HCT116 (cell line): ENCODE measurements around the gene NOXA1. TPM values are rescaled to one million over a fixed set of nuclear protein-coding genes. Genes with fewer than 3 reads are reported as not detected.

Experiments
- ATAC-seq: fragments of 200-7000 bp; cut with Tn5 transposase; 2 replicates; pipeline ENCODE4 v1.9.1; 2020; ENCODE audit warnings: mild to moderate bottlenecking, moderate library complexity
- BruUV-seq: library from RNA; stranded (reverse); fragments of 400-500 nt; replicated peaks from 2 replicates; lab custom pipeline; 2021; lab: Mats Ljungman, UMichigan
- CTCF ChIA-PET: fragments of 300-600 bp; sonication (Branson Sonifier 250); formaldehyde crosslinking; loops from one replicate; lab custom pipeline; 2021; ENCODE audit warnings: antibody characterized with exemption; lab: Charles Lee
- POLR2A ChIA-PET: fragments of 300-600, 350-600 bp; sonication (Branson Sonifier 250); formaldehyde crosslinking; loops from one replicate; lab custom pipeline; 2021; ENCODE audit warnings: antibody characterized with exemption; lab: Charles Lee
- RAD21 ChIA-PET, 2 experiments: fragments of 300-600 bp; sonication (Branson Sonifier 250); formaldehyde crosslinking; loops; one replicate each; lab custom pipeline; 2023; ENCODE audit warnings: low total read pairs in 2 of 2; ENCODE audit not compliant: uncharacterized antibody in 2 of 2, unreplicated experiment in 2 of 2, low non-redundant PET in 1 of 2; lab: Charles Lee
- DNase-seq: peaks from one replicate; pipeline ENCODE4 v3.0.0-alpha.2; 2010; ENCODE audit warnings: low read depth, low spot score
- H2AFZ ChIP-seq: fragments of 200-600 bp; shearing (Covaris generic), sonication (generic); 2 replicates; pipeline ENCODE4 v1.6.1; 2017; ENCODE audit warnings: low read depth, mixed run types, mixed read lengths, antibody characterized with exemption, low read length; ENCODE audit not compliant: poor library complexity, severe bottlenecking
- H3K27ac ChIP-seq: 2 replicates; pipeline ENCODE4 v1.5.1; 2012; ENCODE audit warnings: low read depth, low read length
- H3K27me3 ChIP-seq: fragments of 200-600 bp; sonication (generic); 2 replicates; pipeline ENCODE4 v1.6.1; 2016; ENCODE audit warnings: mixed run types, low read length, mixed read lengths; ENCODE audit not compliant: insufficient read depth
- H3K36me3 ChIP-seq, 2 experiments: fragments of 200-500 bp in 1 of 2; fragments of 200-600 bp in 1 of 2; sonication (Bioruptor generic) in 1 of 2; sonication (generic) in 1 of 2; 2 replicates each; pipeline versions ENCODE4 v1.5.1 to v1.6.1; 2014 to 2016; ENCODE audit warnings: low read length in 2 of 2, inconsistent platforms in 1 of 2, mixed read lengths in 1 of 2, mixed run types in 1 of 2; ENCODE audit not compliant: insufficient read depth in 2 of 2, control insufficient read depth in 1 of 2
- H3K4me1 ChIP-seq, 2 experiments: fragments of 200-600 bp in 1 of 2; sonication (generic) in 1 of 2; 2 replicates each; pipeline versions ENCODE4 v1.5.1 to v1.6.1; 2012 to 2017; ENCODE audit warnings: low read length in 2 of 2, inconsistent platforms in 1 of 2, mild to moderate bottlenecking in 1 of 2, mixed read lengths in 1 of 2, mixed run types in 1 of 2, moderate library complexity in 1 of 2; ENCODE audit not compliant: insufficient read depth in 2 of 2, control insufficient read depth in 1 of 2
- H3K4me2 ChIP-seq: fragments of 200-600 bp; sonication (generic); 2 replicates; pipeline ENCODE4 v1.6.1; 2017; ENCODE audit warnings: mixed run types, low read length, mixed read lengths
- H3K4me3 ChIP-seq, 2 experiments: fragments of 200-600 bp in 1 of 2; sonication (generic) in 1 of 2; replicated peaks in 1 of 2; 2 replicates each; pipeline ENCODE4 v1.5.1; 2011 to 2016; ENCODE audit warnings: low read length in 2 of 2, control low read depth in 1 of 2, low read depth in 1 of 2, mild to moderate bottlenecking in 1 of 2, mixed read lengths in 1 of 2, mixed run types in 1 of 2
- H3K79me2 ChIP-seq: fragments of 200-600 bp; sonication (generic); 2 replicates; pipeline ENCODE4 v1.6.1; 2017; ENCODE audit warnings: mild to moderate bottlenecking, mixed run types, low read length, moderate library complexity, mixed read lengths; ENCODE audit not compliant: insufficient read depth
- H3K9ac ChIP-seq: fragments of 200-600 bp; sonication (generic); 2 replicates; pipeline ENCODE4 v1.6.1; 2016; ENCODE audit warnings: low read length, mixed read lengths
- H3K9me2 ChIP-seq: fragments of 200-600 bp; sonication (generic), shearing (Covaris generic); 2 replicates; pipeline ENCODE4 v1.6.1; 2017; ENCODE audit warnings: mixed run types, mild to moderate bottlenecking, moderate library complexity; ENCODE audit not compliant: insufficient read depth
- H3K9me3 ChIP-seq, 2 experiments: fragments of 200-500 bp in 1 of 2; fragments of 200-600 bp in 1 of 2; sonication (Bioruptor generic) in 1 of 2; sonication (generic) in 1 of 2; 2 replicates each; pipeline ENCODE4 v1.6.1; 2014 to 2017; ENCODE audit warnings: low read length in 2 of 2, mixed read lengths in 2 of 2, inconsistent platforms in 1 of 2, low read depth in 1 of 2, mild to moderate bottlenecking in 1 of 2, mixed run types in 1 of 2, moderate library complexity in 1 of 2; ENCODE audit not compliant: control insufficient read depth in 1 of 2, insufficient read depth in 1 of 2
- H4K20me1 ChIP-seq: fragments of 200-600 bp; sonication (generic), shearing (Covaris generic); 2 replicates; pipeline ENCODE4 v1.6.1; 2017; ENCODE audit warnings: mixed run types, mild to moderate bottlenecking, moderate library complexity; ENCODE audit not compliant: insufficient read depth
- CTCF ChIP-seq, 3 experiments: fragments of 200-600 bp in 1 of 3; sonication (generic) in 1 of 3; IDR thresholded peaks in 2 of 3; conservative IDR thresholded peaks in 1 of 3; 2 replicates each; pipeline ENCODE4 v1.5.1; 2012 to 2017; ENCODE audit warnings: low read depth in 2 of 3, low read length in 2 of 3, antibody characterized with exemption in 1 of 3, borderline replicate concordance in 1 of 3, control low read depth in 1 of 3, mild to moderate bottlenecking in 1 of 3, mixed read lengths in 1 of 3, mixed run types in 1 of 3, moderate library complexity in 1 of 3; ENCODE audit not compliant: insufficient read depth in 1 of 3
- EZH2phosphoT487 ChIP-seq: fragments of 200-600 bp; IDR thresholded peaks from 2 replicates; pipeline ENCODE4 v1.6.1; 2018; ENCODE audit warnings: antibody characterized with exemption, borderline replicate concordance
- FOSL1 ChIP-seq: IDR thresholded peaks from 2 replicates; pipeline ENCODE4 v1.6.1; 2012; ENCODE audit warnings: low read depth
- POLR2A ChIP-seq: IDR thresholded peaks from 2 replicates; pipeline ENCODE4 v1.7.0; 2011; ENCODE audit warnings: borderline replicate concordance; ENCODE audit not compliant: insufficient read depth, insufficient read length; ENCODE audit errors: extremely low read depth
- POLR2AphosphoS5 ChIP-seq: IDR thresholded peaks from 2 replicates; pipeline ENCODE4 v1.6.1; 2011; ENCODE audit warnings: mild to moderate bottlenecking, low read depth, low read length, moderate library complexity
- SRF ChIP-seq: IDR thresholded peaks from 2 replicates; pipeline ENCODE4 v1.6.1; 2012; ENCODE audit warnings: low read depth
- ZFX ChIP-seq: fragments of 450-650 bp; IDR thresholded peaks from 2 replicates; pipeline ENCODE4 v1.6.1; 2017
- intact Hi-C: fragments of 100-400 bp; cut with micrococcal nuclease; formaldehyde crosslinking; loops from 2 replicates; pipeline ENCODE4 v1.10.0; 2022
- total RNA-seq: library from RNA; stranded (reverse); gene quantifications from one replicate; pipeline ENCODE4 v1.2.1, GENCODE V29; 2021; ENCODE audit not compliant: unreplicated experiment
- TF ChIP-seq, protein P1 (sequence below): IDR thresholded peaks from 2 replicates; pipeline ENCODE4 v1.6.1; 2012; ENCODE audit warnings: low read depth

Gene NOXA1
- total RNA-seq, 1 experiment from 2014 or later, result 13.2 TPM

DNA sequence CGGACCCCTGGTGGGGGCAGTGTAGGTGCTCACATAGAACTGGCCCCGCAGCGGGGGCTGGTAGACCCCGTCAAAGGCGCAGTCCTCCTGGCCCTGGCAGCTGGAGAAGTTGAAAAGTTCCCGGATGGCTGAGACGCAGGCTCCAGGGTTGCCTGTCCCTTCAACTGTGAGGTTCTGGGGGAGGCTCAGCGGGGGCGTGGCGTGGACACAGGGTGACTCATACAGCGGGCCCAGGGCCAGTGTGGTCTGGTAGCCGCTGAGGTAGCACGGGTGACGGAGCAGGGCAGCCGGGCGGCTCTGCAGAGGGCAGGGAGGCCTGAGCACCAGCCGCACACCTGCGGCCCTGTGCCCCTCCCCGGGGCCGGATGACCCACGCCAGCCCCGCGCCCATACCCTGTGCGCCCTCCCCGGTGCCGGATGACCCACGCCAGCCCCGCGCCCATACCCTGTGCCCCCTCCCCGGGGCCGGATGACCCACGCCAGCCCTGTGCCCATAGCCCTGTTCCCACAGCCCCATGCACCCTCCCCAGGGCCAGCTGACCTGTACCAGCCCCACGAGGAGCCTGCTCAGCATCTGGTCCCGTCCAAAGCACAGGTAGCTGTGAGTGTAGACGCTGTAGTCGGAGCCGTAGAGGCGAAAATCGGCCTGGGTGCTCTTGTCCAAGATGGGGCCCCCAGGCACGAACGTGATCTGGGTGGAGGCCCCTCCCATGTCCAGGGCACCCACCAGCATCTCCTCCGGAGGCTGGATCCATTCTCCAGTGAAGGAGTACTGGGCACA lies 13.0 kb downstream of the NOXA1 start:
- TF ChIP-seq POLR2AphosphoS5, result peak; percentile 60; the same call in 1 of the 2 replicates
- no peak for TF ChIP-seq CTCF (IDR thresholded peaks at IDR 0.05 in 2 of 3, conservative IDR thresholded peaks at IDR 0.05 in 1 of 3; ENCODE audit: borderline replicate concordance in 1 of 3, insufficient read depth in 1 of 3, low read depth in 2 of 3, low read length in 2 of 3)
- TF ChIP-seq POLR2A, result peak; percentile 49
- no peak for TF ChIP-seq EZH2phosphoT487
- TF ChIP-seq SRF, result no peak
- TF ChIP-seq ZFX, result 0 out of 2 replicates have a peak, but pooled peaks have one; percentile 10
- no peak for TF ChIP-seq FOSL1
- TF ChIP-seq, protein P1, sequence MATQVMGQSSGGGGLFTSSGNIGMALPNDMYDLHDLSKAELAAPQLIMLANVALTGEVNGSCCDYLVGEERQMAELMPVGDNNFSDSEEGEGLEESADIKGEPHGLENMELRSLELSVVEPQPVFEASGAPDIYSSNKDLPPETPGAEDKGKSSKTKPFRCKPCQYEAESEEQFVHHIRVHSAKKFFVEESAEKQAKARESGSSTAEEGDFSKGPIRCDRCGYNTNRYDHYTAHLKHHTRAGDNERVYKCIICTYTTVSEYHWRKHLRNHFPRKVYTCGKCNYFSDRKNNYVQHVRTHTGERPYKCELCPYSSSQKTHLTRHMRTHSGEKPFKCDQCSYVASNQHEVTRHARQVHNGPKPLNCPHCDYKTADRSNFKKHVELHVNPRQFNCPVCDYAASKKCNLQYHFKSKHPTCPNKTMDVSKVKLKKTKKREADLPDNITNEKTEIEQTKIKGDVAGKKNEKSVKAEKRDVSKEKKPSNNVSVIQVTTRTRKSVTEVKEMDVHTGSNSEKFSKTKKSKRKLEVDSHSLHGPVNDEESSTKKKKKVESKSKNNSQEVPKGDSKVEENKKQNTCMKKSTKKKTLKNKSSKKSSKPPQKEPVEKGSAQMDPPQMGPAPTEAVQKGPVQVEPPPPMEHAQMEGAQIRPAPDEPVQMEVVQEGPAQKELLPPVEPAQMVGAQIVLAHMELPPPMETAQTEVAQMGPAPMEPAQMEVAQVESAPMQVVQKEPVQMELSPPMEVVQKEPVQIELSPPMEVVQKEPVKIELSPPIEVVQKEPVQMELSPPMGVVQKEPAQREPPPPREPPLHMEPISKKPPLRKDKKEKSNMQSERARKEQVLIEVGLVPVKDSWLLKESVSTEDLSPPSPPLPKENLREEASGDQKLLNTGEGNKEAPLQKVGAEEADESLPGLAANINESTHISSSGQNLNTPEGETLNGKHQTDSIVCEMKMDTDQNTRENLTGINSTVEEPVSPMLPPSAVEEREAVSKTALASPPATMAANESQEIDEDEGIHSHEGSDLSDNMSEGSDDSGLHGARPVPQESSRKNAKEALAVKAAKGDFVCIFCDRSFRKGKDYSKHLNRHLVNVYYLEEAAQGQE, result no peak
- Histone ChIP-seq H3K4me3 (peak overlapping the region in 1 of 2 experiments; percentile 13; a peak in 1 of 4 replicates), H3K4me2 (peak overlapping the region; percentile 70), H3K9me3 (no peaks in the 10 kb centered on the region), H2AFZ (no peak overlapping the region), H3K36me3 (no peaks in the 10 kb centered on the region), H3K4me1 (peaks cover 29 to 37% of the 10 kb centered on the region in 2 experiments), H4K20me1 (no peaks in the 10 kb centered on the region), H3K9ac (peak overlapping the region; percentile 46), H3K79me2 (no peaks in the 10 kb centered on the region), H3K9me2 (no peaks in the 10 kb centered on the region), H3K27me3 (no peaks in the 10 kb centered on the region), H3K27ac (peak overlapping the region; percentile 79)
- BruUV-seq, result no TSS peak
- ATAC-seq (peak; percentile 91), DNase-seq (peak; percentile 57)
- POLR2A ChIA-PET, result no interaction called here
- intact Hi-C loops, result no loop called here
- CTCF ChIA-PET, result no interaction called here
- RAD21 ChIA-PET, result no interaction called here
